SK-N-SH treated with all-trans-retinoic acid at 6 μM for 48 hours (cell line): ENCODE data around the gene MEX3B.

Experiments used
- ATAC-seq: fragments of 200-7000 bp; cut with Tn5 transposase; 3 replicates; pipeline ENCODE4 v1.9.1; 2020; ENCODE audit warnings: mild to moderate bottlenecking, moderate library complexity
- ARNTL ChIP-seq: fragments of 450-650 bp; formaldehyde crosslinking; IDR thresholded peaks from 2 replicates; pipeline ENCODE4 v1.5.0; 2020; ENCODE audit warnings: low read depth, mild to moderate bottlenecking, moderate library complexity, borderline replicate concordance
- BACH2 ChIP-seq: fragments of 250-450 bp; sonication (Bioruptor Pico); IDR thresholded peaks from 2 replicates; pipeline ENCODE4 v1.9.0; 2021; ENCODE audit warnings: mild to moderate bottlenecking, borderline replicate concordance
- CREB5 ChIP-seq: fragments of 250-450 bp; sonication (Bioruptor Pico); IDR thresholded peaks from 2 replicates; pipeline ENCODE4 v1.5.1; 2020; ENCODE audit warnings: low read depth, mild to moderate bottlenecking, moderate library complexity
- CSDC2 ChIP-seq: fragments of 250-450 bp; sonication (Bioruptor Pico); IDR thresholded peaks from 2 replicates; pipeline ENCODE4 v1.5.0; 2020; ENCODE audit warnings: mild to moderate bottlenecking, moderate library complexity
- CSRNP3 ChIP-seq: fragments of 250-450 bp; sonication (Bioruptor Pico); IDR thresholded peaks from 2 replicates; pipeline ENCODE4 v1.5.1; 2021; ENCODE audit warnings: mild to moderate bottlenecking, moderate library complexity
- ESRRG ChIP-seq: fragments of 250-450 bp; sonication (Bioruptor Pico); IDR thresholded peaks from 2 replicates; pipeline ENCODE4 v1.6.1; 2021; ENCODE audit warnings: mild to moderate bottlenecking
- GLIS3 ChIP-seq: fragments of 250-450 bp; sonication (Bioruptor Pico); IDR thresholded peaks from 2 replicates; pipeline ENCODE4 v1.5.0; 2020; ENCODE audit warnings: mild to moderate bottlenecking, moderate library complexity
- OSR1 ChIP-seq: fragments of 250-450 bp; sonication (Bioruptor Pico); IDR thresholded peaks from 2 replicates; pipeline ENCODE4 v1.8.0; 2022; ENCODE audit warnings: moderate library complexity, mild to moderate bottlenecking, inconsistent platforms
- PATZ1 ChIP-seq: fragments of 250-450 bp; sonication (Bioruptor Pico); IDR thresholded peaks from 2 replicates; pipeline ENCODE4 v1.8.0; 2020; ENCODE audit warnings: mild to moderate bottlenecking, moderate library complexity, borderline replicate concordance
- POU6F1 ChIP-seq: fragments of 250-450 bp; sonication (Bioruptor Pico); IDR thresholded peaks from 2 replicates; pipeline ENCODE4 v1.8.0; 2021; ENCODE audit warnings: low read depth, mild to moderate bottlenecking, moderate library complexity, borderline replicate concordance
- PPARA ChIP-seq: fragments of 250-450 bp; sonication (Bioruptor Pico); IDR thresholded peaks from 2 replicates; pipeline ENCODE4 v1.5.0; 2020; ENCODE audit warnings: mild to moderate bottlenecking, borderline replicate concordance
- TCF4 ChIP-seq: fragments of 250-450 bp; sonication (Bioruptor Pico); IDR thresholded peaks from 2 replicates; pipeline ENCODE4 v1.8.0; 2021; ENCODE audit warnings: mild to moderate bottlenecking, moderate library complexity, borderline replicate concordance
- TOX ChIP-seq: fragments of 250-450 bp; sonication (Bioruptor Pico); IDR thresholded peaks from 2 replicates; pipeline ENCODE4 v1.8.0; 2021; ENCODE audit warnings: mild to moderate bottlenecking, moderate library complexity, borderline replicate concordance
- TSHZ2 ChIP-seq: fragments of 250-450 bp; sonication (Bioruptor Pico); IDR thresholded peaks from 2 replicates; pipeline ENCODE4 v1.5.0; 2020; ENCODE audit warnings: mild to moderate bottlenecking, moderate library complexity
- ZC3H10 ChIP-seq: fragments of 250-450 bp; sonication (Bioruptor Pico); IDR thresholded peaks from 2 replicates; pipeline ENCODE4 v1.5.1; 2021; ENCODE audit warnings: mild to moderate bottlenecking, moderate library complexity
- ZFP3 ChIP-seq: fragments of 250-450 bp; sonication (Bioruptor Pico); IDR thresholded peaks from 2 replicates; pipeline ENCODE4 v1.5.0; 2020; ENCODE audit warnings: mild to moderate bottlenecking, moderate library complexity
- ZFP30 ChIP-seq: fragments of 450-650 bp; formaldehyde crosslinking; IDR thresholded peaks from 2 replicates; pipeline ENCODE4 v1.5.0; 2022; ENCODE audit warnings: mild to moderate bottlenecking, moderate library complexity
- ZNF565 ChIP-seq: fragments of 450-650 bp; formaldehyde crosslinking; conservative IDR thresholded peaks from 2 replicates; pipeline ENCODE4 v1.5.0; 2020; ENCODE audit warnings: low read depth, mild to moderate bottlenecking, moderate library complexity
- ZNF70 ChIP-seq: fragments of 450-650 bp; formaldehyde crosslinking; IDR thresholded peaks from 2 replicates; pipeline ENCODE4 v1.5.0; 2020; ENCODE audit warnings: mild to moderate bottlenecking, moderate library complexity
- ZNF8 ChIP-seq: fragments of 450-650 bp; formaldehyde crosslinking; IDR thresholded peaks from 2 replicates; pipeline ENCODE4 v1.5.0; 2020; ENCODE audit warnings: mild to moderate bottlenecking, moderate library complexity

Gene MEX3B

GRCh38 chr15:82018201-82018600 lies 27.6 kb downstream of the MEX3B start:
- TF ChIP-seq BACH2 (no peak), ZNF8 (no peak), GLIS3 (CRISPR knock-in tag) (no peak), TOX (no peak)
- no peak for ATAC-seq

- ATAC-seq = no peak
- no peak for TF ChIP-seq ESRRG (CRISPR knock-in tag)
- no peak for TF ChIP-seq ZC3H10
- no peak for TF ChIP-seq CSRNP3 (CRISPR knock-in tag)
- no peak for TF ChIP-seq OSR1 (CRISPR knock-in tag)
- TF ChIP-seq ZNF565 (CRISPR knock-in tag) = no peak
- no peak for TF ChIP-seq PPARA (CRISPR knock-in tag)
- no peak for TF ChIP-seq TCF4 (CRISPR knock-in tag)
- TF ChIP-seq CREB5 = no peak
- no peak for TF ChIP-seq GLIS3 (CRISPR knock-in tag)
- TF ChIP-seq ARNTL (CRISPR knock-in tag) = no peak
- no peak for TF ChIP-seq CSDC2 (CRISPR knock-in tag)
- TF ChIP-seq TSHZ2 (CRISPR knock-in tag) = no peak
- TF ChIP-seq BACH2 = no peak
- no peak for TF ChIP-seq ZFP3 (CRISPR knock-in tag)
These were observed 28.2 kb downstream of the MEX3B start for GRCh38 chr15:82017656-82018055.

GRCh38 chr15:82014989-82015388 lies 30.8 kb downstream of the MEX3B start:
- TF ChIP-seq ZNF8 (no peak), TOX (no peak), ARNTL (CRISPR knock-in tag) (no peak), PATZ1 (CRISPR knock-in tag) (no peak), TSHZ2 (CRISPR knock-in tag) (no peak)
- no peak for ATAC-seq

- TF ChIP-seq ESRRG (CRISPR knock-in tag) (no peak), ZC3H10 (no peak), POU6F1 (CRISPR knock-in tag) (no peak), ZFP30 (no peak), GLIS3 (CRISPR knock-in tag) (no peak), CSRNP3 (CRISPR knock-in tag) (no peak), ZNF70 (no peak)
- no peak for ATAC-seq
These were observed 32.9 kb downstream of the MEX3B start for GRCh38 chr15:82012908-82013307.
